A673 (cell line): ENCODE measurements around the gene HSPB6. TPM values are rescaled to one million over a fixed set of nuclear protein-coding genes. Genes with fewer than 3 reads are reported as not detected.

Experiments
- BruUV-seq: library from RNA; stranded (reverse); fragments of 400-500 nt; replicated peaks from 2 replicates; lab custom pipeline; 2021; lab: Mats Ljungman, UMichigan
- CTCF ChIA-PET: fragments of 300-600 bp; sonication (Branson Sonifier 250); formaldehyde crosslinking; loops from one replicate; lab custom pipeline; 2022; ENCODE audit warnings: antibody characterized with exemption; lab: Charles Lee
- POLR2A ChIA-PET: fragments of 300-600 bp; sonication (Branson Sonifier 250); formaldehyde crosslinking; loops from one replicate; lab custom pipeline; 2022; ENCODE audit warnings: antibody characterized with exemption; ENCODE audit not compliant: low non-redundant PET; lab: Charles Lee
- DNase-seq: peaks from one replicate; pipeline ENCODE4 v3.0.0-alpha.2; 2015; ENCODE audit warnings: low spot score
- H3K27ac ChIP-seq: fragments of 200-600 bp; sonication (generic); 2 replicates; pipeline ENCODE4 v1.5.1; 2016; ENCODE audit warnings: mixed run types, low read depth, mild to moderate bottlenecking, mixed read lengths, antibody characterized with exemption, low read length; ENCODE audit not compliant: poor library complexity, severe bottlenecking
- H3K27me3 ChIP-seq: fragments of 200-600 bp; sonication (generic); replicated peaks from 2 replicates; pipeline ENCODE4 v1.6.1; 2017; ENCODE audit warnings: mixed run types, low read depth, mild to moderate bottlenecking, mixed read lengths, antibody characterized with exemption, low read length; ENCODE audit not compliant: insufficient read depth, poor library complexity
- H3K36me3 ChIP-seq: fragments of 200-600 bp; sonication (generic); 2 replicates; pipeline ENCODE4 v1.6.1; 2016; ENCODE audit warnings: mixed run types, mild to moderate bottlenecking, mixed read lengths, antibody characterized with exemption, low read length; ENCODE audit not compliant: insufficient read depth, poor library complexity, severe bottlenecking
- H3K4me1 ChIP-seq: fragments of 200-600 bp; sonication (generic); 2 replicates; pipeline ENCODE4 v1.6.1; 2017; ENCODE audit warnings: mixed run types, mild to moderate bottlenecking, mixed read lengths, antibody characterized with exemption, low read length; ENCODE audit not compliant: insufficient read depth, poor library complexity, severe bottlenecking
- H3K4me3 ChIP-seq: fragments of 200-600 bp; sonication (generic); 2 replicates; pipeline ENCODE4 v1.5.1; 2016; ENCODE audit warnings: low read depth, mixed run types, mild to moderate bottlenecking, mixed read lengths, low read length; ENCODE audit not compliant: poor library complexity, severe bottlenecking
- H3K9me3 ChIP-seq: fragments of 200-600 bp; sonication (generic); 2 replicates; pipeline ENCODE4 v1.6.1; 2016; ENCODE audit warnings: mixed run types, low read depth, mild to moderate bottlenecking, mixed read lengths, antibody characterized with exemption, low read length; ENCODE audit not compliant: poor library complexity, severe bottlenecking
- CTCF ChIP-seq: fragments of 300-800, 200-600 bp; sonication (generic); conservative IDR thresholded peaks from 2 replicates; pipeline ENCODE4 v1.5.1; 2017; ENCODE audit warnings: low read depth, mild to moderate bottlenecking, antibody characterized with exemption, low read length, moderate library complexity, mixed read lengths
- EZH2 ChIP-seq: fragments of 200-600 bp; sonication (generic); IDR thresholded peaks from 2 replicates; pipeline ENCODE4 v1.6.1; 2017; ENCODE audit warnings: borderline replicate concordance, low read depth, mild to moderate bottlenecking, mixed read lengths, antibody characterized with exemption, low read length; ENCODE audit not compliant: poor library complexity, severe bottlenecking
- intact Hi-C: fragments of 100-400 bp; cut with micrococcal nuclease; formaldehyde crosslinking; loops from one replicate; pipeline ENCODE4 v1.10.0; 2022; ENCODE audit not compliant: unreplicated experiment
- total RNA-seq: library from RNA; stranded (reverse); gene quantifications from 2 replicates; pipeline ENCODE4 v1.2.3, GENCODE V29; 2021

Gene HSPB6
- total RNA-seq, 1 experiment from 2014 or later = not detected

- peaks cover 96% of the 10 kb centered on the region for H3K36me3 ChIP-seq
- H3K9me3 ChIP-seq = no peaks in the 10 kb centered on the region
- DNase-seq = no peak
- intact Hi-C loops = no loop called here
- no peak overlapping the region for H3K27ac ChIP-seq
- no peak for TF ChIP-seq EZH2
- no peak for TF ChIP-seq CTCF
- no peaks in the 10 kb centered on the region for H3K27me3 ChIP-seq
- BruUV-seq = no TSS peak
- CTCF ChIA-PET = interaction anchor here (0.5 kb wide), 1 partner anchor 215 kb away, joined by 3 read pairs; no protein-coding TSS in a partner anchor
- no peaks in the 10 kb centered on the region for H3K4me1 ChIP-seq
- H3K4me3 ChIP-seq = no peak overlapping the region
- POLR2A ChIA-PET = no interaction called here
These were observed 27.8 kb downstream of the HSPB6 start for GRCh38 chr19:35729021-35729420.

GRCh38 chr19:35727956-35728706 lies 28.7 kb downstream of the HSPB6 start:
- no peak for DNase-seq
- POLR2A ChIA-PET = interaction anchor here (0.6 kb wide), 1 partner anchor 70 kb away, joined by 3 read pairs; no protein-coding TSS in a partner anchor
- Histone ChIP-seq H3K9me3 (no peaks in the 10 kb centered on the region), H3K4me1 (no peaks in the 10 kb centered on the region), H3K27ac (no peak overlapping the region), H3K27me3 (no peaks in the 10 kb centered on the region), H3K36me3 (peaks cover 96% of the 10 kb centered on the region), H3K4me3 (no peak overlapping the region)
- CTCF ChIA-PET = no interaction called here
- TF ChIP-seq CTCF (no peak), EZH2 (no peak)
- BruUV-seq = no TSS peak
- intact Hi-C loops = no loop called here

- DNase-seq = no peak
- Histone ChIP-seq H3K36me3 (peaks cover 98% of the 10 kb centered on the region), H3K27me3 (no peaks in the 10 kb centered on the region), H3K9me3 (no peaks in the 10 kb centered on the region), H3K4me1 (no peaks in the 10 kb centered on the region), H3K27ac (no peak overlapping the region), H3K4me3 (no peak overlapping the region)
- BruUV-seq = no TSS peak
- ChIA-PET CTCF (no interaction called here), POLR2A (interaction anchor here (0.6 kb wide), 1 partner anchor 71 kb away, joined by 3 read pairs; no protein-coding TSS in a partner anchor)
- no peak for TF ChIP-seq CTCF
- intact Hi-C loops = no loop called here
These were observed 29.5 kb downstream of the HSPB6 start for GRCh38 chr19:35727053-35727955.
